ENCODE data around the gene ALOX12B.
"Not testable (repeated sequence)": the region's sequence is repeated elsewhere in the genome, so short reads cannot be mapped to it uniquely, and the experiment has no call there.

ALOX12B gene

DNA sequence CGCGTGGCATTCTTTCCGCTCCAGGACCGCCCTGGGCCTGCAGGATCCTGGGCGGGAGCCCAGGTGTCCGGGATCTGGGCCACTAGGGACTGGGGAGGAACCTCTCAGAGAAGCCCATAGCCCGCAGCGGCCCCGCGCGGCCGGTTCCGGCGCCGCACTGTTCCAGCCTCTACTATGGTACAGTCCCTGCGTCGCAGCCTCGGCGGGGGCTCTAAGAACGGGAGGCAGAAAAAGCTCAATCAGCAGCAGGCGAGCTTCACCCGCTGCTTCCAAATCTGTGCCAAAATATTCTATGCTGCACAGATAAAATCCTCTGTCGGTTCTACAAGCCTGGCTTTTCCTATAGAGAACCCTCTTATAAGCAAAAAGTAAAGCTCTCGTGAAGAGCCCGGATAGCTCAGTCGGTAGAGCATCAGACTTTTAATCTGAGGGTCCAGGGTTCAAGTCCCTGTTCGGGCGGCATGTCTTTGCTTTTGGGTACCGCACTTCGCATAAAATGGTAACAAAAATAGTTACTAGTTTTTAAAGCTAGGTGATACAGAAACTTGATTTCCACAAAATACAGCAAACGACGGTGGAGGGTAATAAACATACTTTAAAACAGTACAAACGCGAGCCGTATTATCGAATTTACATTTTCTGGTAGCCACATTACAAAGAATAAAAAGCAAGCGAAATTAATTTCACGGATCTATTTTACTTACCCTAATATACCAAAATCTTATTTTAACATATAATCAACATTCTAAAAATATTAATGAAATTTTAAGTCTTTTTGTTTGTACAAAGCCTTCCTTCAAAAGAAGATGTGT lies 31.5 kb upstream of the ALOX12B start:
- peak; percentile 93 for DNase-seq

DNA sequence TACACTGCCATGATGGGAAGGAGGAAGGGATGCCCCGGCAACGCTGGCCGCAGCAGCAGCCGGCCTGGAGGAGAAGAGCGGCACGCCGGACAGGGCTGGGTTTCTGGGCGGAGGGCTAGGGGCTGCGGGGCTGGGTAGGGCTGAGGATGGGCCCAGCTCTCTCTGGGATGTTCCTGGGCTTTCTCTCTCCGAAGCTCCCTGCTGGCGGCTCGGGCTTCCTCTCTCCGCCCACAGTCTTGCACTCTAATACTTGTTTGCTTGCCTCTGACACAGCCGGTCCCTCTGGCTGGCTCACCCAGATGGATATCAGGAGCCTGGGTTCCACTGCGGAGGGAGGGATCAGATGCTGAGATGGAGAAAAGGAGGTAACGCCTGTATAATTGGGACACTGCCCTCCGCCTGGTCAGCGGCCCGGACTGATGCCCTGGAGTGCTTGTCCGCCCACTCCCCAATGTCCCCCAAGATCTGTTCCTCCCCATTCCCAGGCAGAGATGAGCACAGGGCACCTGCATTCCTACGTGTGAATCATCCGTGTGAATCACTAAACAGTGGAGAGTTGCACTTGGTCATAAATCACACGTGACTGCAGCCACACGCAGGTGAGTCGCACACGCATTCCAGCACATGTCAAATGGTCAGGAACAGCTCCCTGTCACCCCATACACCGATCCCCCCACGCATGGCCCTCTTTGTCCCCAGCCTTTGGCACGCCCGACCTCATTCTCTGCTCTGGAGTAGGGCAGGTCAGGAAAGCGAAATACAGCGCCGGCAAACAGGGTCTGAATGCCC lies 30.7 kb upstream of the ALOX12B start, which contains the start of gene ALOXE3:
Gene ALOXE3 (minus strand): TSS at position 535 of the 789 bp plus-strand sequence. CDS start 524 bp downstream, at position 11.
- DNase-seq, result peak; percentile 66

DNA sequence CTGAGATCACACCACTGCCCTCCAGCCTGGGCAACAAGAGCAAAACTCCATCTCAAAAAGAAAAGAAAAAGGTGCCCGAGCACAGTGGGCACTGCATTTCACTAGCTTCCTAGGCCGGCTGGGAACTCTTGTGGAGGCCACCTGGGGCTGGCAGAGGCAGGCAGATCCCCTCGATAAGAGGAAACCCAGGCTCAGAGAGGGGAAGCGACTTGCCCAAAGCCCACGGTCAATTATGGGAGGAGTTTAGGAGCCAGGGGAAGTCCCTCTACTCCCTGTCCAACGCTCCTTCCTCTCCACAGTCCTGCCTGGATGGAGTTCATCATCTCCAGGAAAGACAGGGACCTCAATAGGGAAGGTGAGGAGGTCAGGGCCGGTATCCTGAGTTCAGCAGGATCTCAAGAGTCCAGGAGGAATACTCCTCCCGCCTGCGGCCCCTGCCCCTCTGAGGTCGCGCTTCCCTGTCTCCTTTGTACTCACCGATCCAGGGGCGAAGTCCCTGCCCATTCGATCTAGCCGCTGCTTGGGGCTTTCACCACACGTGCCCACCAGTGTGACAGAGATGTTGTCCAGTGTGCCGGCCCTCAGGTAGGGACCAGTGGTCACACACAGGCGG lies 30.0 kb upstream of the ALOX12B start:
- peak; percentile 43 for DNase-seq

DNA sequence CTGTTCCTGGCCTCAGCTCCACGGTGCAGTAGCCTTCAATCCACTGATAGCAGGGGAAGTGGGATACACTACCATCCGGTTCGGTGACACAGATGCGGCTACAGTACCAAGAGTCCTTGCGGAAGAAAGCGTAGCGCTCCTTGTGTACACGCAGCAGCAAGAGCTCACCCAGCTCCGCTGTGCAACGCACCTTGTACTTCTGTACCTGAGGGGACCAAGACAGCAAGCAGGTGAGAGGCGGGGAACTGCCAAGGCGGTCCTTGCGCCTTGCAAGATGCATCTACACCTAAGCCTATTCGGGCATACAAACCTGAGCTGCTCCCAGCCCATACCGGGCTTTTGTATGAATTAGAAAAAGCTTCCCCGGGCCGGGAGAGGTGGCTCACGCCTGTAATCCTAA lies 29.3 kb upstream of the ALOX12B start:
- DNase-seq, result no peak

DNA sequence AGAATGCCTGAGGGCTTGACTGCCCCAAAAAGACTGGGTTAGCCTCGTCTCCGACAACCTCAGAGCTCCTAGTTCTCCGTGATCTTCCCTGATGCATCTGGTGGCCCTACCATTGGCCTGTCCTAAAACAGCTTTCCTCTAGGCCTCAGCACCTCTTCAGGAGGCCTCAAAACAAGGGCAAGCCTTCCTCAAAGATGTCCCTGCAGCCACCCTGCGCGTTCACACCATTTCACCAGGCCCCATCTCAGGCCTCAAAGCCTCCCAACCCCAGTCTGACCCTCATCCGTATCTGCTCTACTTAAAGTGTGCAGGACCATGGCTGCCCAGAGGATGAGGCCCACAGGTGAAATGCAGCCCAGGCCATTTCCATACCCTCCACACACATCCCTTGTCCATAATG lies 23.4 kb upstream of the ALOX12B start:
- no peak for DNase-seq

DNA sequence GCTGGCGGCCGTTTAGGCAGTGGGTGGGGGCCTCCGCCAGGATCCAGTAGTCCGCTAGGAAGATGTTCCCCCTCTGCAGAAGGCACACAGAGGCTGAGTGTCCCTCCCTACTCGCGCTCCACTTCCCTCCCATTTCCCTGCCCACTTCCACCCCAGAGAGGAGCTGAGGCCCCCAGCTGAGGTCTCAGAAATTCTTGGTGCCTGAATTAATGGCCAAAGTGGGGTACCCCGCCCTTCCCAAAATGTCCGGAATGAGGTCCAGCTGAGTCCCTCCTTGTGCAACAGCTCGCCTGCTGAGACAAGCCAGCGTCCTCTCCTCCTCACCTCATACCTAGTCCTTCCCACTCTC lies 22.9 kb upstream of the ALOX12B start:
- DNase-seq, result no peak

DNA sequence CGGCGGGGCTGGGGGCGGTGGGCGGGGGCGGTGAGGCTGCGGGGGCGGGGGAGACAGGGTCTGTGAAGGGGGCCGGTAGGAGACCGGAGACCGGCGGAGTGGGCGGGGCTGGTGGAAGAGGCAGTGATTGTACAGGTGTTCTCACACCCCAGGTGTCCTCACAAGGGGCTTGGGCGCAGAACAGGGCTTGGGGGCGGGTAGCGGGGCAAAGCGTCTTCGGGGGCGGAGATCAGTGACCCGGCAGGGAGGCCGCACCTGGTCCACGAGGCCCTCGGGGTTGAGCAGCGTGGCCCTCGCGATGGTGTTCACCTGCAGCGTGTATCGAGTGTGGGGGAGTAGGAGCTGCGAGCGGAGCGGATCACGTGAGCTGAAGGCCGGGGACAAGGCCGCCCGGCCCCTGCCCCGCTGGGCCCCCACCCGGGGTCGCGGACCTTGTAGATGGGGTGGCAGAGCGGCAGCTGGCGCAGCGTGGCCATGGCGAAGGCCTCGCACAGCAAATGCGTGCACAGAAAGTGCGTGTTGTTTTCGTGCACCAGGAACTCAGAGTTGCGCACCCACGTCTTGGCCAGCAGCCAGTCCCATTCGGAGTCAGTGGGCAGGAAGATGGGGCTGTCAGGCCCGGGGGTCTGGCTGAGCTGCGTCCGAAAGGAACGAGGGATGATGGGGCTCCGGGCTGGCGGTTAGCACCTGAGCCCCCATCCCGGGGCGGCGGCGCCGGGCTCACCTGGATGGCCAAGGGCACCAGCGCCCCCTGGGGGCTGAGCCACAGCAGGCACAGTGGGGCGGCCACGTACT lies 22.3 kb upstream of the ALOX12B start:
- peak; percentile 73 for DNase-seq

DNA sequence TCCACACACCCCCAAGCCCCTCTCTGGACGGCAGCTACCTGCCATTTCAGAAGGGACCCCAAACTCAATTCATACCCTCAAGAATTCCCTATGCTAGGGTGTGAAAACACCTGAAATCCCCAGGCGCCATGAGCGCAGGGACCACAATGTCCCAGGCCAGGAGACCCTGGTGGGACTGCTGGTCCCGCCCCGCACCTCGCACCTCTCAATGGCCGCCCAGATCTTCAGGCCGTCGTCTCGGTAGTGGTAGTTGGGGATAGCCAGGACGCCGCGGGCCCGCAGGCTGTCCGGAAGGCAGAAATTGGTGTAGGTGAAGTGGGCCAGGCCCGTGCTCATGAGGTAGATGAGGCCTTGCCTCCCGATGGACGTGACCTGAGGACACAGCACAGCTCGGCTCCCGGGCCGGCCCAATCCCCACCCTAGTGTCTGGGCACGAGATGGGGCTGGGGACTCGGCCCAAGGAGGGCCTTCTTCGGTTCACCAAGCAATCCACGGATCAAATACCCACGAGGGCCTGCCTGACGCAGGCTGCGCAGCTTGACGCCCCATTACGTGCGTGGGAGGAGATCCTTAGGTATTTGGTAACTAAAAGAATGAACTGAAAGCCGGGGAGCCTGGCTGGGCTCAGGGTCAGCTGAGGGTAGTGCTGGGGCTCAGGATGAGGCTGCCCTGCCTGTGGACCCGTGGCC lies 21.6 kb upstream of the ALOX12B start:
- no peak for DNase-seq

DNA sequence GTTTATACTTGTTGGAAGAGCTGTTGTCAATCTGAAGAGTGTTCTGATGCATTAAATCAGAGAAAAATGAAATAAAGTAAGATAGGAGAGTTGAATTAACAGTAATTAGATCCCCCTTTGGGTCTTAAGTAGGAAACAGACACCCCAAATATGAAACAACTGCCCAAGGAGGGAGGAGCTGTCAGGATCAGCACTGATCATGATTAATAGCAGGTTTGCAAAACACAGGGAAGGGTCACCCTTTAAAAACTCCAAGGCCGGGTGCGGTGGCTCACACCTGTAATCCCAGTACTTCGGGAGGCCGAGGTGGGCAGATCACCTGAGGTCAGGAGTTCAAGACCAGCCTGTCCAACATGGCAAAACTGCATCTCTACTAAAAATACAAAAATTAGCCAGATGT lies 19.5 kb upstream of the ALOX12B start:
- not testable (repeated sequence) for DNase-seq

DNA sequence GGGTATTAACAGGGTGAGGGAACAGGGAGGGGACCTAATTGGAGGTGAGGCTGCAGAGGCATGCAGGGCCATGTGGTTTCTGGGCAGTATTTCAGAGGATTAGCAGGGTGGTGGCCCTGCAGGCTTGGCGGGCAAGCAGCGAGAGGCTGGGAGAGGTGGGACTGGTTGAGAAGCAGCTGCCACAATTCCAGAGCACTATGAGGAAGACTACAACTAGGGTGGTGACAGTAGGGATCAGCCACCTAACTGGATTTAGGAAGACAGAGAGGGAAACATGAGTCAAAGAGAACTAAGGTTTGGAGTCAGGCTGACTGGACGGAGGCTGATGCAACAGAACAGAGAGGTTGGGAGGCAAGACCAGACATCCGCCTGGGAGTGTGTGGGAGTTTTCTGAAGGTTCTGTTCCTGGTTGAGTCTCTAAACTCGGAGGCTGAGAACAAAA lies 18.5 kb upstream of the ALOX12B start:
- DNase-seq, result no peak

DNA sequence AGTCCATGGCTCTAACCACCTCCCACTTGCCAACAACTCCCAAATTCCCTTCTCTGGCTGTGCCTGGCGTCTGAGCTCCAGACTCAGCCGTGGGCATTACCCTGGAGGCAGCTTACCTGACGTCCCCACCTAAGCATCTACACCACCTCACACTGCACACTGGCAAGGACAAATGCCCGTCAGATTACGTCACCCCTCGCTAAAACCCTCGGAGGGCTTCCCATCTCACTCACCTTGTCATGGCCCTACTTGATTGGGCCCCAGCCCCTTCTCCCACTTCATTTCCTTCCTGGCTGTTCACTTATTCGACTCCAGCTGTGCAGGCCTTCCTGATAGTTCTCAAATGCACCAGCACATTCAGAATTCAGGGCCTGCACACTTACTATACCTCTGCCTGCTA lies 17.4 kb upstream of the ALOX12B start:
- no peak for DNase-seq

DNA sequence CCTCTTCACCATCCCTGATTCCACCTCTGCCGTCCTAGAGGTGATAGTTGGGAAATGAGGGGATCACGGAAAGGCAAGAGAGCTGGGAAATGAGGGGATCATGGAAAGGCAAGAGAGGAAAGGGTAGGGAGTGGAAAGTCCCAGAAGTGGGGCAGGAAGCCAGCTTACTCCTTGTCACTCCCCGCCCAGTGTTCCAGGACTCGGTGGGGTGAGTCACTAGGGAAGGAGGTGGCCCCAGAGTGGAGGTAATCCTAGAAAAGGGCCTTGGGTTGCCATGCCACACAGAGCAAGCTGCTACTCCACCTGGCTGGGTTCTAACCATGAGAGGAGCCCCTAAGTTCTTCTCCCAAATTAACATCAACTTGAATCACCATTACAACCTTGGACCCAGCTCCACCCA lies 16.0 kb upstream of the ALOX12B start:
- DNase-seq, result no peak

DNA sequence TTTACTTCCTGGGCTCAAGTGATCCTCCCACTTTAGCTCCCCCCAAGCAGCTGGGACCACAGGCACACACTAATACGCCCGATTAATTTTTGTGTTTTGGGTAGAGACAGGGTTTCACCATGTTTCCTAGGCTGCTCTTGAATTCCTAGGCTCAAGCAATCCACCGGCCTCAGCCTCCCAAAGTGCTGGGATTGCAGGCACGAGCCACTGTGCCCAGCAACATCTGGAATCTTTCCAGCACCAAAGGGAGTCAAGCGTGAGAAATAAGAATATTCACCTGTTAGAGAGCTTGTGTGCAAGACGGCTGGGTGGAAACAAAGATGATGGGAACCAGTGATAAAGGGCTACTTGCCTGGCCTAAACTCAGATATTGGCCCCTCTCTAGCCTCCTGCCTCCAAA lies 14.2 kb upstream of the ALOX12B start:
- no peak for DNase-seq

DNA sequence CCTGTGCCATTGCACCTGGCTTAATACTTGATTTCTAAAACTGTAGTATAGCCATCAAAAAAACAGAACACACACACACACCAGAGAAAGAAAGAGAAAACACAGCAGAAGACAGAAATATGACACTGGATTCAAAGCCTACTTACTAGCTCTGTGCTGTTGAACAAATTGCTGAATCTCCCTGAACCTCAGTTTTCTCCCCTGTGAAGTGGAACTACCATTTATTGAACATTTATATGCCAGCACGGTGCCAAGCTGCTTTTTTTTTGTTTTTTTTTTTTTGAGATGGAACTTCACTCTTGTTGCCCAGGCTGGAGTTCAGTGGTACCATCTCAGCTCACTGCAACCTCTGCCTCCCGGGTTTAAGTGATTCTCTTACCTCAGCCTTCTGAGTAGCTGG lies 13.2 kb upstream of the ALOX12B start:
- no peak for DNase-seq

DNA sequence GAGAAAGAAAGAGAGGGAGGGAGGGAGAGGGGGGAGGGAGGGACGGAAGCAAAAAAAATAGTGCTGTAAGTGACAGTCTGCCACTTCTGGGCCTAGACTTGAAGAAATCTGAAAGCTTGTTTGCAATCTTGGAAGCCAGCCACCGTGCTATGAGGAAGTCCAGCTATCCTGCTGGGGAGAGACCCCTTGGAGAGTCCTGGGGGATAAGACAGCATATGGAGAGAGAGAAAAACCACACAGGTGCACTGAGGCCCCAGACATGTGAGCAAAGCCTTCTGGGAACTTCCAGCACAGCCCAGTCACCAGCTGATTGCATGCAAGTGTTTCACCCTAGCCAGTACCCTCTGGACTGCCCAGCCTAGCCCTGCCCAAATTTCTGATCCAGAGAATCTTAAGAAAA lies 12.6 kb upstream of the ALOX12B start:
- no peak for DNase-seq

DNA sequence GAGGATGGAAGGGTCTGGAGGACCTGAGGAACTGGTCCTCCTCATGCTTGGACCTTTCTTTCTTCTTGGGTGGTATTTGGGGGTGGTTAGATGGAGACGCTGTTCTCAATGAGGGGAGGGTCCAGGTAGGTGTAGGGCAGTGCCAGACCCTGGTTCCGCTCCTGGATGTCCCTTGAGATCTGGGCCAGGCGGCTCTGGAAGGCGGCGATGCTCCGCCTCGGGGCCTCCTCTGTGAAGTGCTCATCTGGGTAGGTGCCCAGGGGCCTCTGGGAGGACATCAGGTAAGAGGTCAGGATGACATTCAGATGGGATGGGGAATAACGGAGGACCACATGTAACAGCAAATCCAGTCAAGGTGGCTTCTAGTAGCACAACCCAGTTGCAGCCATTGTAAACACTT lies 9.0 kb upstream of the ALOX12B start:
- DNase-seq, result no peak

DNA sequence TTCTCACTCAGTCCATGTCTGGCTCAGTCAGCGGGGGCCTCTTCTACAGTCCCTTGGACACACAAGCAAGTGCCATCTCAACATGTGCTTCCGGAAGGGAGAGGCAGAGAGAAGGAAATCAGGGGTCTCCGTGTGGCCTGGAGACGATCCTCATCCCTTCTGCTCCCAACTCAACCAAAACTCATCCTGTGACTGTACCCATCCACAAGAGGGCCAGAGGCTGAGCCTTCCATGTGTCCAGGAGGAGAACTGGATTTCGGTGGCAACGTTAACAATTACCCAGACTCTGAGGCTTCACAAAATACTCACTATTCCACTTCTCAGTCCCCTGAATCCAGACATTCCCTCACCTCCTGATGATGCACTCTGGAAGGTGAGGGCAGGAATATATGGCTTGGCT lies 7.8 kb upstream of the ALOX12B start:
- DNase-seq, result no peak

DNA sequence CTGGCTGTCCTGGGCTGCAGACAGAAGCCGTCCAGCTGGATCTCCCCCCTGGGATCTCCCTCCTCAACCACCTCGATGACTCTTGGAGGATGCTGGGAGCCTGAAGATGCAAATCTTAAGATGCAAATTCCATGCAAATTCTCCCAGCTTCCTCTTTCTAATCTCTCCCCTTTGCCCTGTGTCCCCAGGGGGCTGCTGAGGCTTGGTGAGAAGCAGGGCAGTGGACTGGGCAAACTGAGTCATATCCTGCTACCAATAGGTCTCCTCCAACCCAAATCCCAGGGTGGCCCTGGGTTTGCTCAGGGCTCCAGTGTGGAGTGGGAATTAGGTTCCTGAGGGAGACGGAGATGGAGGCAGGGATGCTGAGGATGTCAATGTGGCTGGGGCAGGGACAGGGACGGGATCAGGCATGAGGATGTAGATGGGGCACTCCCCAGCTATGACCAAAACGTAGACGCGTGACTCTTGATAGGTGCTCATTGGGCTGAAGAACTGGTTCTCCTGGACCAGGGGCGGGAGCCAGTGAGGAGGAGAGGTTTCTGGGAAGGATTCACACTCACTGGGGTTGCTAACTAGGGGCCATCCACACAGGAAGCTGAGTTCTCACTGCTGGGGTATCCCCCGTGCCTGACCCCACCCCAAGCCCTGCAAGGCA lies 3.6 kb upstream of the ALOX12B start:
- no peak for DNase-seq

DNA sequence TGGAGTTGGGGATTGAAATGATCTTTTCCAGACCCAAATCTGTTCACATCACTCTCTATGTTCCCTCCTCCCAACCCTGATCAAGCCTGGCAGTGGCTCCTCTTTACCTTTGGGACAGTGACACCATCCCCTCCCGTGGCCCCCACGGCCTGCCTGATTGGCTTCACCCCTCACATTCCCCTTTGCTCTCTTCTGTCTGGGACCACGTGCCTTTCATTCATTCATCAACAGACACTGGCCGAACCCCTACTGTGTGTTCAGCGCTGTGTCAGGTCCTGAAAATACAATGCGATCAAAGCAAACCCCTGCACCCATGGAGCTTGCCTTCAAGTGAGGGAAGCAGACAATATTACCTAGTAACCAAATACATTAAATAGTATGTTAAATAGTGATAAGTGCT lies 2.2 kb upstream of the ALOX12B start:
- no peak for DNase-seq

DNA sequence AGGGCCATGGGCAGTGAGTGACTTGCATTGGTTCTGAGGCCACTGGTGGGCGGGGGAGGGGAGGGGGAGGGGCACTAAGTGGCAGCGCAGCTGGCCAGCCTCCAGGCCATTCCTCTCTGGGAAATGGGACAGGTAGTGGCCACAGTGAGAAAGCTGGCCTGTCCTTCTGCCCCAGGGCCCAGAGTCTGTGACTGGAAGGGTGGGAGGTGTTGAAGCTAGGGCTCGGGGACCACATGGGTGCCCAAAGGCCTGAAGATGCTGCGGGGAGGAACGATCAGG lies 375 bp upstream of the ALOX12B start:
- no peak for DNase-seq

DNA sequence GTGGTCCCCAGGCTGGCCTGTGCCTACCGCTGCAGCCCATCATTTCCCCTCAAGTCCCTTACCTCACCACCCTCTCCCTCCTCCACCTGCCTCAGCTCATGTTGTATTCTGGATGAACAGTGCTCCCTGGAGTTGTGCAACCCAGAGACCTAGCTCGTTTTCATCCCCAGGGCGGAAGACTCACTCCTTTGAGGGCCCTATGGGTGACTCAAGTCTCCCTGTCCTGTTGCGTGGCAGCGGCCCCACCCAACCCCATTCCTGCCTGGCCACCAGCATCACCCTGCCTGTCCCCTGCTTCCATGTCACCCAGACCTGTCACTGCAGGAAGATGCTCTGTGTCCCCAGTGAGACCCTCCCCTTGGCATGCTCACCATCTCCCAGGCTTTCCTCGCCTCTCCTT lies 3.3 kb downstream of the ALOX12B start:
- no peak for DNase-seq

DNA sequence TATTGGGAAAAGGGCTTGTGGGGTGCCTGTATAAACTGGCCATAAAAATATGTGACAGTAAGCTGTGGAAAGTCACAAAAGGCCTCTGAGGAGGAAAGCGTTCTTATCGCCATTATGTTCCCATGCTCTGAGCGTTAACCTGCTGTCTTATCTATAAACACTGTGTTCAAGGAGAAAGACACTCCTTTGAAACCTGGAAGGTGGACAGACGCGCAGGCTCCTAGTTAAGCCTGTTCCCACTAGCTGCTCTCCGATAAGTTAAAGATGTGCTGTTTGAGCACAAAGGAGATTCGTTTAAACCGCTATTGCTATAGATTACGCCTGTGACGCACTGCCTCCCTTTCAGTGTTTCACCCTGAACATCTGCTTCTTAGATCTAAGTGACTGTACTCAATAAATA lies 5.2 kb downstream of the ALOX12B start:
- no peak for DNase-seq

Data from hematopoietic multipotent progenitor cell treated with erythropoietin and hydrocortisone succinate and interleukin-3 and kit ligand, for 4 days (in vitro differentiated cells).